A549 (cell line): ENCODE results near the gene ABCC4.

ENCODE experiments used
- CTCF ChIP-seq: fragments of >200 bp; sonication (Bioruptor Twin); formaldehyde crosslinking; IDR thresholded peaks from 3 replicates; pipeline ENCODE4 v1.5.1; 2016
- NFE2L2 ChIP-seq: fragments of 150-350 bp; conservative IDR thresholded peaks from 2 replicates; pipeline ENCODE4 v1.6.1; 2014; ENCODE audit warnings: low read length

- TF ChIP-seq NFE2L2: no peak
- no peak for TF ChIP-seq CTCF
These were observed 172.2 kb downstream of the ABCC4 start for GRCh38 chr13:95129004-95129403.
